ENCODE measurements around the gene DPP6.

Gene DPP6

GRCh38 chr7:154738216-154738615 lies 686.0 kb downstream of the DPP6 start:
- Histone ChIP-seq H3K4me3 (no peak overlapping the region), H3K27ac (no peak overlapping the region)
- TF ChIP-seq, protein P1, sequence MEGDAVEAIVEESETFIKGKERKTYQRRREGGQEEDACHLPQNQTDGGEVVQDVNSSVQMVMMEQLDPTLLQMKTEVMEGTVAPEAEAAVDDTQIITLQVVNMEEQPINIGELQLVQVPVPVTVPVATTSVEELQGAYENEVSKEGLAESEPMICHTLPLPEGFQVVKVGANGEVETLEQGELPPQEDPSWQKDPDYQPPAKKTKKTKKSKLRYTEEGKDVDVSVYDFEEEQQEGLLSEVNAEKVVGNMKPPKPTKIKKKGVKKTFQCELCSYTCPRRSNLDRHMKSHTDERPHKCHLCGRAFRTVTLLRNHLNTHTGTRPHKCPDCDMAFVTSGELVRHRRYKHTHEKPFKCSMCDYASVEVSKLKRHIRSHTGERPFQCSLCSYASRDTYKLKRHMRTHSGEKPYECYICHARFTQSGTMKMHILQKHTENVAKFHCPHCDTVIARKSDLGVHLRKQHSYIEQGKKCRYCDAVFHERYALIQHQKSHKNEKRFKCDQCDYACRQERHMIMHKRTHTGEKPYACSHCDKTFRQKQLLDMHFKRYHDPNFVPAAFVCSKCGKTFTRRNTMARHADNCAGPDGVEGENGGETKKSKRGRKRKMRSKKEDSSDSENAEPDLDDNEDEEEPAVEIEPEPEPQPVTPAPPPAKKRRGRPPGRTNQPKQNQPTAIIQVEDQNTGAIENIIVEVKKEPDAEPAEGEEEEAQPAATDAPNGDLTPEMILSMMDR (IDR thresholded peaks at IDR 0.05): no peak
- DNase-seq (ENCODE audit: low spot score): no peak

GRCh38 chr7:154741131-154741530 lies 688.9 kb downstream of the DPP6 start:
- Histone ChIP-seq H3K27ac (no peak overlapping the region), H3K4me3 (no peak overlapping the region)
- TF ChIP-seq, protein P1 (IDR thresholded peaks at IDR 0.05): no peak
- DNase-seq (ENCODE audit: low spot score): no peak

DNA sequence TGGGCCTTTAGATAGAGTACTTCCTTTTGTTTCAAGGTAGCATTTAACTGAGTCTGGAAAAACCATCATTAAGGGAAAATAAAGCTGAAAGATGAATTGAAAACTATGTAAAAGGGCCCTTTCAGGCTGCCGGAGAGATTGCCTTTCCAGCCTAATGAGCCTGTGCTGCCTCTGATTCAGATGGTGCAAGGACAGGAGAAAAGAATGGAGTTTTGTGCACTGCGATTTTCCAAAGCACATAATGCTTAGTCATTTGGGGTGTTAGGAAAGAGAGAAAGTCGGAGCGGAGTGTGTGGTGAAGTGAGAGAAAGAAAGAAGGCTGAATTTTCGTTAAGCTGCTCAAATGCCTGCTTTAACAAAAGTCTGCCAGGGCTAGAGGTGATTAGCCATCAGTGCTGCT lies 691.0 kb downstream of the DPP6 start:
- Histone ChIP-seq H3K4me3 (no peak overlapping the region), H3K27ac (no peak overlapping the region)
- no peak for DNase-seq (ENCODE audit: low spot score)
- TF ChIP-seq, protein P1 (IDR thresholded peaks at IDR 0.05): no peak

DNA sequence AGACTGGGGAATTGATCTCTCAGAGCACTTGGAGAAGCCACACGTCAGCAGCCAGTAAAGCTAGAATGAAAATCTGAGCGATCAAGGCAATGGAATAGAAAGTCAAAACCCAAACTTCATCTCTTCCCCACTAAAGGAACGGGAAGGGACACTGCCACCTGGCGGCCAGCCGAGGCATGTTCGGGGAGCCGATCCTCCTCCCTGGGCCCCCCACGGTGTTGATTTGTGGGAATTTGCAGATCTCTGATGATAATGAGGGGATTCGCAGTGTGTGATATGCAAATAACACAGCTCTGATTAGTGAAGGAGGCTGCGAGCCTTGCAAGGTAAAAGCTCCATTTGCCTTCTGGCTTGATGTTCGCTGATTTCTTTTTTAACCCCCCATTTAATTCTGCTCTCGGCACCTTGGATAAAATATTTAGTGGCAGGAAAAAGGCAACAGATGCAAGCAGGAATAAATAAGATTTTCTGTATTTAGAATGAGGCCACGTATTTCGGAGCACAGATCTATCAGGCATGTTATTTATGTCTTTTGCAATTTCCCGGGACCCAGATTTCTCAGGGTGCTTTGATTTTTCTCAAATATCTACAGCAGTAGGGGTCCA lies 692.2 kb downstream of the DPP6 start:
- Histone ChIP-seq H3K27ac (no peak overlapping the region), H3K4me3 (no peak overlapping the region)
- TF ChIP-seq, protein P1 (IDR thresholded peaks at IDR 0.05): no peak
- no peak for DNase-seq (ENCODE audit: low spot score)

- H3K4me3 ChIP-seq: no peak overlapping the region
- DNase-seq (ENCODE audit: low spot score): no peak
- TF ChIP-seq, protein P1 (IDR thresholded peaks at IDR 0.05): no peak
- no peak overlapping the region for H3K27ac ChIP-seq
Measured at GRCh38 chr7:154744861-154745258, 692.7 kb downstream of the DPP6 start.

DNA sequence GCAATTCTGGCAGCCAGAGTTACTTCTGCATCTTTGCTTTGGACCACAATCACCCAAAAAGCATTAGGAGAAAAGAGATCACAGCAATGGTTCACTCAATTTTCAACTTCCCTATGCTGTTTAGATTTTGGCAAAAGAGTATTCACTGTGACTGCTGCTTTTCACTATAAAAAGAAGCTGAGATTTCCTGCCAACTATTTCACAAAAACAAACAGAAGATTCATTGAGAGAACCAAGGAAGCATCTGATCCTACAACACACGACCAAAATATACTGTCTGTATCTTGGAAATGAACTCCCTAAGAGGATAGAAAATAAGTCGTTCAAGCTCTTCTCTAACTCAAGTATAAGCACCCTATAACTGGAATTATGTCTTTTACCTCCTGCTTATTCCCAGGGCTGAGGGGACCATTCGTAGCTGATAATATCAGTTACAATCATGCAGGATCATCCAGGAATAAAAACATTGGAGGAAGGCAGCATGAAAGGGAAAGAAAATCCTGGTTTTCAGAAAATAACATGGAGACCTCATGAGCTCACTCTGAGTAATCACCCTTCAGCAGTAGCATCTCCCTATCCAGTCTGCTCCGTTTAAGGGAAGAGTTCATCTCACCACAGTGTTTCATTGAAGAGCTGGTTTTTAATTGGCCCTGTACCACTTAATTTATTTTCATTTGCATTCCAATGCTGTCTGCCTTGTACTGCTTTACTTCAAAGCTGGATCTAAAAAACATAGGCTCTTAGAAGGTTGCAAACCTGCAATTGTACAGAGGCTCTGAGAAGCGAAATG lies 694.6 kb downstream of the DPP6 start:
- DNase-seq (ENCODE audit: low spot score): no peak
- TF ChIP-seq, protein P1 (IDR thresholded peaks at IDR 0.05): no peak
- Histone ChIP-seq H3K4me3 (no peak overlapping the region), H3K27ac (no peak overlapping the region)

Data from coronary artery (tissue), 2 donors.